Neural cell (in vitro differentiated cells): ENCODE data around the gene TRIM60. TPM values are rescaled to one million over a fixed set of nuclear protein-coding genes. Genes with fewer than 3 reads are reported as not detected.

ENCODE experiments used
- H2AFZ ChIP-seq: fragments of 200-600, 300-800 bp; sonication (generic), shearing (Covaris generic); 2 replicates; pipeline ENCODE4 v1.6.0; 2014; ENCODE audit warnings: low read depth, mild to moderate bottlenecking, antibody characterized with exemption, low read length, moderate library complexity
- H3F3A ChIP-seq: fragments of 200-600 bp; shearing (Covaris generic); 2 replicates; pipeline ENCODE4 v1.6.1; 2016; ENCODE audit warnings: mild to moderate bottlenecking, moderate library complexity, mixed read lengths, antibody characterized with exemption, low read length; ENCODE audit not compliant: insufficient read depth, poor library complexity, severe bottlenecking
- H3K27ac ChIP-seq: fragments of 200-600, 300-800 bp; sonication (generic), shearing (Covaris generic); 2 replicates; pipeline ENCODE4 v1.5.1; 2014; ENCODE audit warnings: mild to moderate bottlenecking, low read length, moderate library complexity
- H3K27me3 ChIP-seq: fragments of 300-800, 200-600 bp; sonication (generic), shearing (Covaris generic); 2 replicates; pipeline ENCODE4 v1.6.0; 2014; ENCODE audit warnings: mild to moderate bottlenecking, low read depth, low read length, moderate library complexity; ENCODE audit not compliant: insufficient read depth
- H3K36me3 ChIP-seq: fragments of 300-800, 200-600 bp; sonication (generic), shearing (Covaris generic); 2 replicates; pipeline ENCODE4 v1.5.1; 2014; ENCODE audit warnings: mild to moderate bottlenecking, antibody characterized with exemption, low read length, moderate library complexity; ENCODE audit not compliant: insufficient read depth
- H3K4me2 ChIP-seq: fragments of 300-800, 200-600 bp; sonication (generic), shearing (Covaris generic); 2 replicates; pipeline ENCODE4 v1.6.0; 2014; ENCODE audit warnings: mild to moderate bottlenecking, low read length
- H3K4me3 ChIP-seq: fragments of 300-800, 200-600 bp; sonication (generic), shearing (Covaris generic); 2 replicates; pipeline ENCODE4 v1.5.1; 2014; ENCODE audit warnings: mild to moderate bottlenecking, low read length, moderate library complexity
- H3K79me2 ChIP-seq: fragments of 200-600 bp; shearing (Covaris generic); replicated peaks from 2 replicates; pipeline ENCODE4 v1.6.0; 2014; ENCODE audit warnings: mild to moderate bottlenecking, low read length, moderate library complexity; ENCODE audit not compliant: insufficient read depth
- H3K9ac ChIP-seq: fragments of 300-800, 200-600 bp; sonication (generic), shearing (Covaris generic); 2 replicates; pipeline ENCODE4 v1.6.1; 2016; ENCODE audit warnings: mild to moderate bottlenecking, low read length, mixed read lengths
- H3K9me2 ChIP-seq: fragments of 200-600 bp; shearing (Covaris generic); 2 replicates; pipeline ENCODE4 v1.6.1; 2016; ENCODE audit warnings: mild to moderate bottlenecking, low read length, mixed read lengths; ENCODE audit not compliant: insufficient read depth
- H3K9me3 ChIP-seq: fragments of 200-600, 300-800 bp; sonication (generic), shearing (Covaris generic); 2 replicates; pipeline ENCODE4 v1.6.1; 2016; ENCODE audit warnings: mild to moderate bottlenecking, mixed run types, low read length, moderate library complexity, mixed read lengths
- H4K20me1 ChIP-seq: fragments of 200-600 bp; shearing (Covaris generic); 2 replicates; pipeline ENCODE4 v1.6.1; 2016; ENCODE audit warnings: mild to moderate bottlenecking, mixed run types; ENCODE audit not compliant: insufficient read depth
- EP300 ChIP-seq: fragments of 450-650 bp; conservative IDR thresholded peaks from 2 replicates; pipeline ENCODE4 v1.6.1; 2014; ENCODE audit warnings: antibody characterized with exemption, mild to moderate bottlenecking, moderate library complexity; ENCODE audit not compliant: poor library complexity, severe bottlenecking
- EZH2 ChIP-seq: fragments of 200-600, 300-800 bp; shearing (Covaris generic), sonication (generic); IDR thresholded peaks from 2 replicates; pipeline ENCODE4 v1.6.1; 2014; ENCODE audit warnings: antibody characterized with exemption, low read length, borderline replicate concordance, mild to moderate bottlenecking; ENCODE audit not compliant: insufficient read depth, poor library complexity, severe bottlenecking
- MXI1 ChIP-seq: fragments of 450-650 bp; conservative IDR thresholded peaks from 2 replicates; pipeline ENCODE4 v1.6.1; 2014; ENCODE audit warnings: antibody characterized with exemption, mild to moderate bottlenecking; ENCODE audit not compliant: poor library complexity, severe bottlenecking
- POLR2AphosphoS5 ChIP-seq: IDR thresholded peaks from 2 replicates; pipeline ENCODE4 v1.6.1; 2012
- RAD21 ChIP-seq: fragments of 450-650 bp; conservative IDR thresholded peaks from 2 replicates; pipeline ENCODE4 v1.6.1; 2014; ENCODE audit warnings: antibody characterized with exemption, mild to moderate bottlenecking, moderate library complexity
- SMC3 ChIP-seq: fragments of 450-650 bp; conservative IDR thresholded peaks from 2 replicates; pipeline ENCODE4 v1.6.1; 2014; ENCODE audit warnings: antibody characterized with exemption, mild to moderate bottlenecking, moderate library complexity; ENCODE audit not compliant: poor library complexity
- TAF1 ChIP-seq: IDR thresholded peaks from 2 replicates; pipeline ENCODE4 v1.6.1; 2012; ENCODE audit warnings: low read depth
- polyA plus RNA-seq: library from polyadenylated mRNA; depleted of rRNA; stranded (reverse); fragments of >200 nt; gene quantifications from 2 replicates; pipeline ENCODE4 v1.2.3, GENCODE V29; 2014
- TF ChIP-seq, protein P1 (sequence below): fragments of 450-650 bp; IDR thresholded peaks from 2 replicates; pipeline ENCODE4 v1.5.1; 2014; ENCODE audit warnings: antibody characterized with exemption, mild to moderate bottlenecking, moderate library complexity; ENCODE audit not compliant: poor library complexity, severe bottlenecking
- TF ChIP-seq, protein P2 (sequence below): IDR thresholded peaks from 2 replicates; pipeline ENCODE4 v1.6.1; 2012; ENCODE audit warnings: borderline replicate concordance

The TRIM60 gene
- polyA plus RNA-seq, 1 donor from 2014 or later, result not detected

DNA sequence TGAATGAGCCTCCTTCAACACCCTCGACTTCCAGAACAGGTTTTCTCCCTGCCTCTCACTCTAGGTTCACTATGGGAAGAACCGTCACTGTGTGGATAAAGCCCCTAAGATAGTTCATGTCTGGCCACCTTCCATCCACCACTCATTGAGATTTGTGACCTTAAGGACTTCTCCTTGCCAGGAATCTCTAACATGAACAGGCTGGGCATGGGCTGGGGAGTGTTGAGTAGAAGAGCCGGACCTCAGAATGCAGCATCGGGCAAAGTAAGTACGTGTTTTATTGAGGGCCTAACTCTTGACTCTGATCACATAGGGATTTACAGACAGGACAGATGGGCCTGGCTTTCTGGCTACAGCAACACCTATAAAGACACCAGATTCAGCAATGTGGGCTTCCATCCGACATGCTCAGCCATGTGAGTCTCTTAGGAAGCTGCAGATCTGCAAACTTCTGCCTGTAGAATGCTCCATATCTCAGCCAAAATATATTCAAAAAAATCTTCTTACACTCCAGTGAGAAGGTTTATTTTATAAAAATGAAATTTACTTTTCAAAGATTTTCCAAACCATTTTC, 26.4 kb upstream of the TRIM60 start:
- Histone ChIP-seq H2AFZ (no peak overlapping the region), H3K27ac (no peak overlapping the region), H3K36me3 (no peaks in the 10 kb centered on the region), H3K9me3 (no peaks in the 10 kb centered on the region), H3K79me2 (no peaks in the 10 kb centered on the region), H3K9ac (no peak overlapping the region), H3K4me3 (no peak overlapping the region), H3K9me2 (no peaks in the 10 kb centered on the region), H4K20me1 (no peaks in the 10 kb centered on the region), H3F3A (no peaks in the 10 kb centered on the region), H3K27me3 (no peaks in the 10 kb centered on the region), H3K4me2 (no peak overlapping the region)
- TF ChIP-seq RAD21 (no peak), EP300 (no peak), MXI1 (no peak), TAF1 (no peak), SMC3 (no peak)
- TF ChIP-seq, protein P1, sequence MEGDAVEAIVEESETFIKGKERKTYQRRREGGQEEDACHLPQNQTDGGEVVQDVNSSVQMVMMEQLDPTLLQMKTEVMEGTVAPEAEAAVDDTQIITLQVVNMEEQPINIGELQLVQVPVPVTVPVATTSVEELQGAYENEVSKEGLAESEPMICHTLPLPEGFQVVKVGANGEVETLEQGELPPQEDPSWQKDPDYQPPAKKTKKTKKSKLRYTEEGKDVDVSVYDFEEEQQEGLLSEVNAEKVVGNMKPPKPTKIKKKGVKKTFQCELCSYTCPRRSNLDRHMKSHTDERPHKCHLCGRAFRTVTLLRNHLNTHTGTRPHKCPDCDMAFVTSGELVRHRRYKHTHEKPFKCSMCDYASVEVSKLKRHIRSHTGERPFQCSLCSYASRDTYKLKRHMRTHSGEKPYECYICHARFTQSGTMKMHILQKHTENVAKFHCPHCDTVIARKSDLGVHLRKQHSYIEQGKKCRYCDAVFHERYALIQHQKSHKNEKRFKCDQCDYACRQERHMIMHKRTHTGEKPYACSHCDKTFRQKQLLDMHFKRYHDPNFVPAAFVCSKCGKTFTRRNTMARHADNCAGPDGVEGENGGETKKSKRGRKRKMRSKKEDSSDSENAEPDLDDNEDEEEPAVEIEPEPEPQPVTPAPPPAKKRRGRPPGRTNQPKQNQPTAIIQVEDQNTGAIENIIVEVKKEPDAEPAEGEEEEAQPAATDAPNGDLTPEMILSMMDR, result no peak
- TF ChIP-seq, protein P2, sequence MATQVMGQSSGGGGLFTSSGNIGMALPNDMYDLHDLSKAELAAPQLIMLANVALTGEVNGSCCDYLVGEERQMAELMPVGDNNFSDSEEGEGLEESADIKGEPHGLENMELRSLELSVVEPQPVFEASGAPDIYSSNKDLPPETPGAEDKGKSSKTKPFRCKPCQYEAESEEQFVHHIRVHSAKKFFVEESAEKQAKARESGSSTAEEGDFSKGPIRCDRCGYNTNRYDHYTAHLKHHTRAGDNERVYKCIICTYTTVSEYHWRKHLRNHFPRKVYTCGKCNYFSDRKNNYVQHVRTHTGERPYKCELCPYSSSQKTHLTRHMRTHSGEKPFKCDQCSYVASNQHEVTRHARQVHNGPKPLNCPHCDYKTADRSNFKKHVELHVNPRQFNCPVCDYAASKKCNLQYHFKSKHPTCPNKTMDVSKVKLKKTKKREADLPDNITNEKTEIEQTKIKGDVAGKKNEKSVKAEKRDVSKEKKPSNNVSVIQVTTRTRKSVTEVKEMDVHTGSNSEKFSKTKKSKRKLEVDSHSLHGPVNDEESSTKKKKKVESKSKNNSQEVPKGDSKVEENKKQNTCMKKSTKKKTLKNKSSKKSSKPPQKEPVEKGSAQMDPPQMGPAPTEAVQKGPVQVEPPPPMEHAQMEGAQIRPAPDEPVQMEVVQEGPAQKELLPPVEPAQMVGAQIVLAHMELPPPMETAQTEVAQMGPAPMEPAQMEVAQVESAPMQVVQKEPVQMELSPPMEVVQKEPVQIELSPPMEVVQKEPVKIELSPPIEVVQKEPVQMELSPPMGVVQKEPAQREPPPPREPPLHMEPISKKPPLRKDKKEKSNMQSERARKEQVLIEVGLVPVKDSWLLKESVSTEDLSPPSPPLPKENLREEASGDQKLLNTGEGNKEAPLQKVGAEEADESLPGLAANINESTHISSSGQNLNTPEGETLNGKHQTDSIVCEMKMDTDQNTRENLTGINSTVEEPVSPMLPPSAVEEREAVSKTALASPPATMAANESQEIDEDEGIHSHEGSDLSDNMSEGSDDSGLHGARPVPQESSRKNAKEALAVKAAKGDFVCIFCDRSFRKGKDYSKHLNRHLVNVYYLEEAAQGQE, result no peak

DNA sequence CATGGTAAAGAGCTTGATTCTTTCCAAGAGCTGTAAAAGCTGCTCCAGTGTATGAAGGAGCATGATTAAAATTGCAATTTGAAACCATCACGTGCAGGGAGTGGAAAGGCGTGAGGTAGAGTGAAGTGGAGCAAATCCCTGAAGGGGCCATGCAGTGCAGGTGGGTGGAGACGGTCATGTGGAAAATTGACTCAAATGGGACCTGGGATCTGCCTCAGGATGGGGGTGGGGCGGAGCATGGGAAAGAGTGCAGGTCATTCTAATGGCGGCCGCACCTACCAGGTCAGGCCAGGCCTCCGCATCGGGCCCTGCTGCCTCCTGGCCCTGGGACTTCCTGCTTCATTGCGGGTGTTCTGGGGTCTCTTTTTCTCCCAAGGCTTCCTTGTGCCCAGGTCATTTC, 25.3 kb upstream of the TRIM60 start:
- H3K4me3 ChIP-seq, result no peak overlapping the region
- no peak overlapping the region for H3K4me2 ChIP-seq
- no peaks in the 10 kb centered on the region for H3F3A ChIP-seq
- H3K36me3 ChIP-seq, result no peaks in the 10 kb centered on the region
- no peaks in the 10 kb centered on the region for H3K79me2 ChIP-seq
- H3K9ac ChIP-seq, result no peak overlapping the region
- H3K9me2 ChIP-seq, result no peaks in the 10 kb centered on the region
- no peaks in the 10 kb centered on the region for H3K9me3 ChIP-seq
- TF ChIP-seq TAF1 (no peak), EZH2 (no peak), RAD21 (no peak), POLR2AphosphoS5 (no peak), MXI1 (no peak), SMC3 (no peak), EP300 (no peak)
- TF ChIP-seq, protein P2, result no peak
- TF ChIP-seq, protein P1, result no peak
- H3K27me3 ChIP-seq, result no peaks in the 10 kb centered on the region
- no peaks in the 10 kb centered on the region for H4K20me1 ChIP-seq
- no peak overlapping the region for H2AFZ ChIP-seq
- no peak overlapping the region for H3K27ac ChIP-seq
